Type B pancreatic cell (in vitro differentiated cells): ENCODE measurements around the gene SPATA20. TPM values are rescaled to one million over a fixed set of nuclear protein-coding genes. Genes with fewer than 3 reads are reported as not detected.

Source experiments
- DNase-seq: peaks from one replicate; pipeline ENCODE4 v3.0.0; 2021; ENCODE audit warnings: mixed read lengths; ENCODE audit not compliant: unreplicated experiment; ENCODE audit errors: extremely low spot score
- H3K27ac Mint-ChIP-seq: 2 replicates; pipeline ENCODE4 v1.8.0; 2021; ENCODE audit warnings: mild to moderate bottlenecking, mixed read lengths
- H3K27me3 Mint-ChIP-seq: 2 replicates; pipeline ENCODE4 v1.8.0; 2021; ENCODE audit warnings: mixed read lengths
- H3K36me3 Mint-ChIP-seq: 2 replicates; pipeline ENCODE4 v1.8.0; 2021; ENCODE audit warnings: mixed read lengths
- H3K4me1 Mint-ChIP-seq: one replicate; pipeline ENCODE4 v1.8.0; 2021; ENCODE audit warnings: mixed read lengths; ENCODE audit not compliant: unreplicated experiment
- H3K4me3 Mint-ChIP-seq: 2 replicates; pipeline ENCODE4 v1.8.0; 2021; ENCODE audit warnings: mild to moderate bottlenecking, mixed read lengths
- H3K9me3 Mint-ChIP-seq: 2 replicates; pipeline ENCODE4 v1.8.0; 2021; ENCODE audit warnings: mixed read lengths
- CTCF ChIP-seq: fragments of 200-600 bp; sonication (generic); conservative IDR thresholded peaks from 2 replicates; pipeline ENCODE4 v1.5.0; 2021; ENCODE audit warnings: antibody characterized with exemption, mild to moderate bottlenecking
- long read RNA-seq: library from polyadenylated mRNA; unstranded; transcript quantifications from one replicate; pipeline ENCODE4 v2.0.0, GENCODE V29; 2020
- total RNA-seq: library from RNA; stranded (reverse); gene quantifications from 2 replicates; pipeline ENCODE4 v1.2.1, GENCODE V29; 2021; ENCODE audit warnings: low replicate concordance

SPATA20 gene
- total RNA-seq, result 40.3 and 51.3 TPM in 2 replicates
- long read RNA-seq, transcript SPATA20-205 (17 exons, 2,734 nt), result major isoform, 32 of 60 reads
- long read RNA-seq, transcript SPATA20-201 (17 exons, 2,719 nt), result minor isoform, 15 of 60 reads
- long read RNA-seq, partial matches to known transcripts, result 6 of 60 reads
- long read RNA-seq, other reads (novel, unspliced or antisense), result 3 of 60 reads

GRCh38 chr17:50547035-50547735 is at the start of gene SPATA20:
TSS of gene SPATA20 (plus strand) at chr17:50547174. CDS start at chr17:50547209, 35 bp downstream.
- peak within 1 kb of the TSS; percentile 50 for H3K27ac Mint-ChIP-seq
- H3K36me3 Mint-ChIP-seq, result no peaks in the 10 kb centered on the region
- peak; percentile 97 for TF ChIP-seq CTCF

GRCh38 chr17:50498021-50498874 is 48.7 kb upstream of the SPATA20 start:
- H3K27me3 Mint-ChIP-seq, result no peaks in the 10 kb centered on the region
- peaks cover 21% of the 10 kb centered on the region for H3K4me1 Mint-ChIP-seq
- peak overlapping the region; percentile 51 for H3K27ac Mint-ChIP-seq
- H3K36me3 Mint-ChIP-seq, result no peaks in the 10 kb centered on the region
- no peak overlapping the region for H3K4me3 Mint-ChIP-seq
- no peak for DNase-seq
- no peaks in the 10 kb centered on the region for H3K9me3 Mint-ChIP-seq
- no peak for TF ChIP-seq CTCF

More at GRCh38 chr17:50547035-50547735, at the start of gene SPATA20:
- Mint-ChIP-seq H3K9me3 (no peaks in the 10 kb centered on the region), H3K27me3 (no peaks in the 10 kb centered on the region), H3K4me3 (peak within 1 kb of the TSS; percentile 86), H3K4me1 (peaks cover 28% of the 10 kb centered on the region)
- peak; percentile 91 for DNase-seq

GRCh38 chr17:50499270-50499669 is 47.7 kb upstream of the SPATA20 start:
- Mint-ChIP-seq H3K36me3 (no peaks in the 10 kb centered on the region), H3K4me1 (peaks cover 24% of the 10 kb centered on the region), H3K4me3 (no peak overlapping the region), H3K27ac (no peak overlapping the region), H3K9me3 (no peaks in the 10 kb centered on the region), H3K27me3 (no peaks in the 10 kb centered on the region)
- no peak for DNase-seq
- TF ChIP-seq CTCF, result no peak

- no peak for DNase-seq
- Mint-ChIP-seq H3K4me3 (no peak overlapping the region), H3K27ac (no peak overlapping the region), H3K4me1 (peaks cover 24% of the 10 kb centered on the region), H3K27me3 (no peaks in the 10 kb centered on the region), H3K9me3 (no peaks in the 10 kb centered on the region), H3K36me3 (no peaks in the 10 kb centered on the region)
- TF ChIP-seq CTCF, result no peak
These were observed 47.3 kb upstream of the SPATA20 start for GRCh38 chr17:50499721-50500120.

- Mint-ChIP-seq H3K4me3 (no peak overlapping the region), H3K27me3 (no peaks in the 10 kb centered on the region), H3K27ac (no peak overlapping the region), H3K36me3 (no peaks in the 10 kb centered on the region), H3K4me1 (peaks cover 32% of the 10 kb centered on the region), H3K9me3 (no peaks in the 10 kb centered on the region)
- TF ChIP-seq CTCF, result peak; percentile 77
- DNase-seq, result no peak
These were observed 45.9 kb upstream of the SPATA20 start for GRCh38 chr17:50501054-50501453.
